Measurements from ENCODE around the gene DPY19L1.
"Not testable (repeated sequence)": the region's sequence is repeated elsewhere in the genome, so short reads cannot be mapped to it uniquely, and the experiment has no call there.

Gene DPY19L1

DNA sequence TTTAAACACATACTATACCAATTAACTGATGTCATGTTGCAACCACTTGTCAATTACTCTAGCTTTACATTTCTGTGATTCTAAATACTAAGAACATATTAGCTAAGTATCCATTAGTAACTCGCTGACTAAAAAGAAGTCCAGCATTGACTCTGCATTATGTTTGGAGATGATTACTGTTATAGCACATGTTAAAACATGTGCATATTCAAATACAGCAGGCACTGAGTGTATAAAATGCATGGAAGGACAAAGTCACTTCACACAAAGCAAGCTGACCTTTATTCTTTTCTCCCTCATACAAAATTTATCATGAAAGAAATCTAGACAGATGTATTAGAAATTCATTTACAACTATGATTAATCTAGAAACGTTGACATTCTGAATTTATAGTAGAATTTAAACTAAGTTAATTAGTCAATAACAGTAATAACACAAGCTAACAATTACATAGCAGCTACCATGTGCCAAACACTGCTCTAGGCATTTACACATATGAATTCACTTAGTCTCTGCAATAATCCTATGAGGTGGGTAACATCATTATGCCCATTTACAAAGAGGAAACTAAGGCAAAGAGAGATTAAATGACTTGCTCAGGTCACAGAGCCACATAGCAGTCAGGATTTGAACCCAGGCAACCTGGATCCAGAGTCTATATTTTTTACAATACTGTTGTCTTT lies 48.7 kb downstream of the DPY19L1 start:
- not testable (repeated sequence) for DNase-seq (ENCODE audit: low spot score)

DNA sequence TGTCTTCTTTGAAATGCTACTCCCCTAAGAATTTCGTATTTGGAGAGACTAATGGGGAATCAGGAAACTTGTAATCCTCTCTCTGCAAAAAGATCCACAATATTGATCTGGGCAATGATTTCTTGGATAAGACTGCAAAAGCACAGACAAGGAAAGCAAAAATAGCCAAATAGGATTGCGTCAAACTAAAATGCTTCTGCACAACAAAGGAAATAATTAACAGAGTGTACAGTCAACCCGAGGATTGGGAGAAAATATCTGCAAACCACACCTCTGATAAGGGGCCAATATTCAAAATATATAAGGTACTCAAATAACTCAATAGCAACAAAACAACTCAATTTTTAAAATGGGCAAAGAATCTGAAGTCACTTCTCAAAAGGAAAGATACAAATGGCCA lies 52.1 kb downstream of the DPY19L1 start:
- DNase-seq (ENCODE audit: low spot score) = not testable (repeated sequence)

DNA sequence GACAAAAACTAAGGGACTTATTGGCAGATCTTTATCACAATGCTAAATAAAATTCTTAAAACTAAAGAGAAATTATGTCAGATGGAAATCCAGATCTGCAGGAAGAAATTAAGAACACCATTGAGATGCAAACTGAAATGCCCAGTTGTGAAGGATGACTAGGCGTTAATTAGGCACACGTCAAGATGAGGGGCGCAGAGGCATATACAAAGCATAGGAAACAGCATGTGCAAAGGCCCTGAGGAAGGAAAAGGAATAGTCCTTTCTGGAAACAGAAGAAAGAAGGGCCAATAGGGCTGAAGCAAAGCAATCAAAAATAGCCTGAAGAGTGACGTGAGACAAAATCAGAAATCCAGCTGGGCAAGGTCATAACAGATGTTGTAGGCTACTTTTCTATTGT lies 53.1 kb downstream of the DPY19L1 start:
- DNase-seq (ENCODE audit: low spot score) = not testable (repeated sequence)

DNA sequence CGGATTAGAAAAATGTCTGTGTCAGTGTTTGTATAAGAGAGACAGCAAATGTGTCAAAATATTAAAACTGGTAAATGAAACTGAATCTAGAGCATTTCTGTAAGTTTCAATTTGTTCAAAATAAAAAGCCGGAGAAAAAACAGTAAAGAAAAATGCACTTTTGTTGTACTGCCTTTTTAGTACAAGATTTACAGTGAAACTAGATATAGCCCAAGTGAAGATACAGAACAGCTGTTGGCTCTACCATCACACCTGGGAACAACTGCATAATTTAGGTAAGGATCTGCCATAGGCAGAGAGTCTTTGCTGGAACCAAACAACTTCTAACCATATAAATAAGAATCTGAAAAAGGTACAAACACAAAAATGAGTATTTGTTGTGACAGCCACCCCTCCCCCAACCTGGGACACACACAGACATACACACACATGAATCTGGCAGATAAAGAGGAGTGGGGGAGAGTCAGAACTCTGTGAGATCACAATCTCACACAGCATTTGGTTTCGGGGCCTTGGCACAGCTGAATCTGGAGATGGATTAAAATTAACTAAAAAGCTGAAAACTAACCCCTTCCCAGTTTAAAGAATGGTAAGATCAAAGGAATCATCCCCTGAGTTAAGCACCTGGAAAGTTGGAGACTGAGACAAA lies 54.8 kb downstream of the DPY19L1 start:
- no peak for DNase-seq (ENCODE audit: low spot score)

DNA sequence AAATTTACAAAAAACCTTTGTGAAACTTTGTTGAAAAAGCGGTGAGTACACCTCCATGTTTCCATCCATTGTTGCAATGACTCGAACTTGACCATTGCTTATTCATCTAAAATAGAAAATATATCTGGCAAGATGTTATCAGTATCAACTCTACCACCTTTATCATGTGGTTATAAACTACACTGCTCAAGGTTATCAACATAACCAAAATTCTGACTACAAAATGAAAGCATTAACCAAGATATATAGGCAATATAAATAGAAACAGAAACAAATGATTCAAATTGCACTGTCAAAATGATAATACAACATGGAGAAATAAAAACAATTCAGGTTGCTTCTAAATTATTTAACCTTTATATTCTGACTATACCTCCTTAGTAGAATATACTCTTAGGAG lies 58.2 kb downstream of the DPY19L1 start:
- not testable (repeated sequence) for DNase-seq (ENCODE audit: low spot score)

DNA sequence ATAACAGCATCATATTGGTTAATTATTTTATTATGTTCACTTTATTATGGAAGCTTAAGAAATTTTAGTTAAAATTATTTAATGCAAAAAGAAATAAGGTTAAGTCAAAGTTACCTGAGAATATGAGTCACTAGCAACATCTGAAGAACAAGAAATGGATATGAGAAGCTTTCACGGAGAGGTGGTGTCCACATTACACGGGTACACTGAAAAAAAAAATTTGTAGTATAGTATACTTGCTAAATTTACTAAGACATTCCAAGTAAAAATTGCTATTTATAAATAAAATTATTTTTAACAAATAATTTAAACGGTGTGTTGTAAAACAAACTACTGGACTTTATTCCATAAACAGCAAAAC lies 63.9 kb downstream of the DPY19L1 start:
- no peak for DNase-seq (ENCODE audit: low spot score)

DNA sequence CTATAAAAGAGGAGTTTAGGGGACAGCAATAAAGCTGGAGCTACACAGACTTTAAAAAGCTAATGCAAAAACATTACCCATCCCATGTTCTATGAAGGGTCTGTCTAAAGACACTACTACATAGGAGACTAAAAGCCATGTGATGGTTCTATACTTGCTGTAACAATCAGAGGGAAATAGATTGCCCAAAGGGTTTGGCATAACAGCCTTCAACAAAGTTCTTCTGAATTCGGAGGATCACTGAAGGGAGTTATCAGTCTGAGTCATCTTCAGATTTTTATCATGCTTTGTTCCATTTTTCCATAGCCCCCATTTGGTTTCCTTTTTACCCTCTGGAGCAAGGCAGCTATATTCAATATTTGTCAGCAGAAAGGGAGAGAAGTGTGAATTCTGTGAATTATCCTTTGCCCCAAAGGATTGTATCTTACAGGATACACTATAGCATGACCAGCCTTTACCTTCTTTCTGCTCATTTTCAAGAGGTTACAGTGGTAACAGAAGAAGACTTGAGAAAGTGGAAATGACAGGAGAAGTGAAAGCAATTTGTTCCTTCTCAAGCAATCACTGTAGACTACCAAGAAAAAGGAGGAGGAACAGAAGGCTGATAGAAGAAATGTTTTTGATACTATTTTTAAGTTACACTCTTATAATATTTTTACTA lies 64.4 kb downstream of the DPY19L1 start:
- DNase-seq (ENCODE audit: low spot score) = not testable (repeated sequence)

DNA sequence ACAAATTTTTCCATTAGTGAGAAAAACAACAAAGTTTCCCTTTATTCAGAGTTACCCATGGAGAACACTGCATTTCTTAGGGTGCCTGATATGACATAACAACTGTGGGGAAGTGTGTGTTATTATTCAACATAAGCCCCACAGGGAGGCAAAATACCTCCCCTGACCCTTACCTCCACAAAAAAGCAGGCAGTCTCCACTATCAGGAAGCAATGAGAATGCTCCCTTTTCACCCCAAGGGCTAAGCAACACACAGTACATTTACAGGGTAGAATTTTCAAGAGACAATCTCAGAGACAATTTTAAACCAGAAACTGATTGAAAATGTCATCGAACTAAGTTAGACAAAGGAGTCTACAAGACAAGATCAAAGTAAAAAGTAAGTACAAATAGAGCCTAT lies 69.5 kb downstream of the DPY19L1 start:
- DNase-seq (ENCODE audit: low spot score) = not testable (repeated sequence)

DNA sequence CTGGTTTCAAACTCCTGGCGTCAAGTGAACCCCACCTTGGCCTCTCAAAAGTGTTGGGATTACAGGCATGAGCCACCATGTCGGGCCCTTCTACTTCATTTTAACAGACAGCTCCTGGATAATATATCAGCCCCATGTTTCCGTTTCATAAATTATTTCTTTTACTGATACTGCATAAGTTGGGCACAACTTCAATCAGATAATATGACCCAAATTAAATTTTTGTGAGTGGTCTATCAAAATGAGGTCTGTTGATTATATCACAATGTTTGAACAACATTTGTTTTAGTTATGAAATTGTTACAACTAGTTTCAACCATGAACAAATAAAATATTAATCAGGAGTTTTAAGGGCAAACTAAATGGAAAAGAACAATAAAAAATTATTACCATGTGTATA lies 70.8 kb downstream of the DPY19L1 start:
- not testable (repeated sequence) for DNase-seq (ENCODE audit: low spot score)

DNA sequence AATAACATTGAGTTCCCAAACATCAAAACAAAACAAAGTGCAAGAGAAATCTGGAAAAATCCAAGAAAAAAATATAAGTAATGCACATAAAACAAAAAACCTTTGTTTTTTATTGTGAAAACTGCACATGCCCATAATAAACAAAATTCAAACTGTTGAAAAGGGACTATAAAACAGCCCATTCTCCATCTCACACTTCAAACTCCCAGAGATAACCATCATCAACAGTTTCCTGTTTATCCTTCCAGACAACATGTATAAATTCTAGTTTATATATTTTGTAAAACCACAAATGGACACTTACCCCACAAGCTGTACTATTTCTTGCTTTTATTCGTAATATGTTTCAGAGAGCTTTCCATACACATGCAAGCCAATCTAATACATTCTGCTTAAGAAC lies 79.3 kb downstream of the DPY19L1 start:
- DNase-seq (ENCODE audit: low spot score) = no peak

DNA sequence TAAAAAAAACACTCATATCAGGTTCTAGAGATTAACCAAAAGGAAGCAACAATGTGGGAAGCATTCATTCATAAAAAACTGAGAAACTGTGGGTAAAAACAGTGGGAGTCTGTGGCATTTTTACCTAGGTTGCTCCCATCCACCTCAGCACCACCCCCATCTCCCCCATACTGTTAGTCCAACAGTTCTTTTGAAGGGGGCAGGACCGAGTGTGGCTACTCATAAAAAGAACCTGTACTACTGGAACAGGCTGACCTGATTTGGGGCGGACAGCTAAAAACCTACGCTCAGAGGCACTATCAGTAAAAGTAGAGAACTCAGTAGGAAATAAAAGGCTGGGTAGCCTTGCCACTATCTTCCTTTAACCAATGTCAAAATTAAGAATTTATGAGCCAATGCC lies 84.5 kb downstream of the DPY19L1 start:
- no peak for DNase-seq (ENCODE audit: low spot score)

DNA sequence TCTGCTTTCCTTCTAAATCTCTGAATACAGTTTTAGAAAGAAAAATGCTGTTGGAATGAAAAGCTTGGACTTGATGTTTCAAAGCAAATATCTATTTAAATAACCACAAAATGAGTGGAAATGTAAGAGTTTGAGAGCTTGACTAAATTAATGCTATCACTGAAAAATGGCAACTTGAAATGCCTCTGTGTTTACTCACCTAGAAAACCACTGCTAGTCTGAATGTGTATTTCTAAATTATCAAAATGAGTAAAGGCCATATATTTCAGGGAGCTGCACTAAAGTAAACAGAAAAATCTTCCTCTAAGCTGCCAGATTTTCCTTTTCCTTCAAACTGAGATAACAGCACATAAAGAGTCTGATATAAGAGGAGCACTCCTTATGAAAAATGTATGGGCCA lies 87.9 kb downstream of the DPY19L1 start:
- no peak for DNase-seq (ENCODE audit: low spot score)

DNA sequence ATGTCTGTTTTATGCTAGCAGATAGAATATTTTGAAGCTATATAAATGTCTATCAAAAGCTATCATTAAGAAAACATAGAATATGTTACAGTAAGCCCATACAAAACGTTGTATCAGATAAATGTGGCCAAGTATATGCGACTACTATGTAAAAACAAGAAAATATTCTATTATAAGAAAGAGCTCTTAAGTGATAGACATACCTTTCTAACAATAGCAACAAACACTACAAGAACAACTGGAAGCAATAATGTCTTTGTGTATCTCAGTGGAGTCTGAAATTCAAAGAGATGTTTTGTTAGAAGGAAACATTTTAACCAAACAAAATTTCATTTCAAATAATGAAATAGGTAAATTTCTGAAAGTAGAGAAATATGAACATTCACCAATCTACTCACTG lies 89.9 kb downstream of the DPY19L1 start:
- not testable (repeated sequence) for DNase-seq (ENCODE audit: low spot score)

DNA sequence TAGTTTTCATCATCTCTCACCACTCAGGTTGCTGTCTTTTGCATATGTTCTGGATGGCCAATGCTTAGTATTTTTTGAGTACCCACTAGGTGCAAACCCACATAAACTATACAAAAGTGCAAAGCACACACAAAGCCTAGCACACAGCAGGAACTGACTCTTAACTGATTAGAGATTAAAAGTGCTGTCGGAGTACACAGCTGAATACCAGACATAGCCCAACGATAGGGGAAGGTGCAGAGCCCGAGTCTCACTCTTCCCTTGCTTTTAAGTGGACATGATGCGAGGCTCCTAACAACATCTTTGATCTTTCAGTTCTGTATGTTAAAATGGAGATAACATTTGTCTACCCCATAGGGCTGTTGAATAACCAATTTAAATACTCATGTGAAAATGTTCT lies 90.8 kb downstream of the DPY19L1 start:
- no peak for DNase-seq (ENCODE audit: low spot score)

DNA sequence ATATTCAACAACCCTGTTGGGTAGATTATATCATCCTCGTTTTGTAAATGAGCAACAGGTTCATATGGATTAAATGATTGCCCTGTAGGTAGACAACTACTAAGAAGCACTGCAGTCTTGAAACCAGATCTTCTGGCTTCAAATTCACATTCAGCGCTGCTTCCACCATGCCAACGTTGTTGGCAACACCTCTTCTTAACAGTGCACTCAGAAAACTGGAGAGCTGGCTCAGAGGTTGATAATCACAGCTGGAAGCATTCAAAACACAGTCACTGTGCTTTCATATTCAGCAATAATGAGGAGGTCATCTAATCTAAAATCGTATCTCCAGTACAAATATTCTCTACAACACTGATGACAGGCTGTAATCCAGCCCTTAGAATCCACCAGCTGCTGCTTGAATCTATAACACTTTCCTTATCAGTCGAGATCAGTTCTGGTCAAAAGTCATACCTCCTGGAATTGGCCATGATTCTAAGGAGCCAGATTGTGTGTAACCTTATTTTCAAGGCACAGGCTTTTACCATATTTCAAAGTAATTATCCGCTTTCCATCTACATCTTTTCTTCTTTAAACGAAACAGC lies 91.3 kb downstream of the DPY19L1 start:
- not testable (repeated sequence) for DNase-seq (ENCODE audit: low spot score)

DNA sequence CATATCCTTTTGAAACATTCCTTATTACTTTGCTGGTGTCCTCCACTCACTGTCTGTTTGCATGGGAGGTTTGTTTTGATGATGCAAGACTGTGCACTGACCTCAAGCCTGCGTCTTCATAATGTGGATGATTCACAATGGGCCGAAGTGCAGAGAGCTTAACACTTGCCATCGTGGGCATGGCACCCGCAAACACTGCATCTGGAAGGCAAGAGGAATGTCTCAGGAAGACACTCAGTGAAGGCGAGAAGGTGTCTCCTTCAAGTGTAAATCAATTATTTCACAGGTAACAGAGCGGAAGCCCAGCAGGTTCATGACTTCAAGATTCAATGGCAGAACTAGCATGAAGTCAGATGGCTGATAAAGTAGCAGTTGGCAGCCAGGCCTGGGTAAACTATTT lies 98.1 kb downstream of the DPY19L1 start:
- no peak for DNase-seq (ENCODE audit: low spot score)

DNA sequence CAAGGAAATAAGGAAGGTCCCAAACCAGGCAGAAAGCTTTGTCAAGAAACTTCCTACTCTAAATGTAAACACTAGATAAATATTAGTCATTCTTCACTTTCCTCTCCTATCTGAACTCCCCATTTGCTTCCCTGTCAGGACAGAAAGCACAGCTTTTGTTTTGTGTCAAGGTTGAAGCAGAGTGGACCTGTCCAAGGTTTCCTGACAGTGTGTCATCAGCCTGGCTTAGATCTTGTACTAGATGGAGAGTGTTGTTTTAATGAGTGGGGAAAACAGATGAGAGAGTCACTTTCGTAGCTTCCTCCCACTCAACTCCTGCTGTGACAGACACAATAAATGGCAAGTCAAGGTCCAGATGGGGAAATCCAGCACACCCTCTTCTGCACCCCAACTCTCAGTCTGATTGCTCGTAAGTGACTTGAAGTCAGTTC lies 101.5 kb downstream of the DPY19L1 start:
- DNase-seq (ENCODE audit: low spot score) = not testable (repeated sequence)

DNA sequence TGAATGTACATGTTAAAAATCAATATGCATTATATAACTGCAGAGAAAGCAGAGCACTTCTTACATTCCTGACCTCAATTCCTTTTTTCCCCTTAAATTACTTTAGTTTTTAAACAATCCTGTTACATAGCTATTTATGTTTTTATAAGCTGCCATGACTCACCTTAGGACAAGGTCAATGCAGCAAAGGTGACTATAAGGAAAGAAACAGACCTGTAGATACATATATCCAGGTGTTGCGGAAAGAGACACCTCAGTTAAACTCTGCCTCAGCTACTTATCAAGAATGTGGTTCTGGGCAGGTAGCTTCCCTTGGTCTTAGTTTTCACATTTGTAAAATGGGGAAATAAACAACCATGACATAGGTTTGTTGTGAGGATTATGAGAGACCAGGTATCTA lies 105.5 kb downstream of the DPY19L1 start:
- DNase-seq (ENCODE audit: low spot score) = no peak

DNA sequence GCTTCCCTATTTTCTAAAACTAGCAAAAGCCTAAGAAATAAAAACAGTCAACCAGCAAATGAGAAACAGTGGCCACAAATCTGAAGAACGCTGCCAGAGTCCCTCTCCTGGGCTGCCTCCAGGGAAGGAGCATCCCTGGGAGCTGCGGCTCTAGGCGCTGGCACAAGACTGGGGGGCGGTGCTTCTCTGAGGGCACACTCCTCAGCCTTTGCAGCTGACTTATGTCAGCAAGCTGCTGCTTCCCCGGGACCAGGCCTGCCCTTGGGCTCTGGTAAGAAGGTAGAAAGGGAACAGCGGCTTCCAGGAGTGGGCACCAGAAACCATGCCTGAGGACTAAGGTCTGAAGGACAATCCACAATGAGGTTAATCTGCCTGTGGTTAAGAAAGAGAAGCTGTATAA lies 107.5 kb downstream of the DPY19L1 start:
- DNase-seq (ENCODE audit: low spot score) = not testable (repeated sequence)

DNA sequence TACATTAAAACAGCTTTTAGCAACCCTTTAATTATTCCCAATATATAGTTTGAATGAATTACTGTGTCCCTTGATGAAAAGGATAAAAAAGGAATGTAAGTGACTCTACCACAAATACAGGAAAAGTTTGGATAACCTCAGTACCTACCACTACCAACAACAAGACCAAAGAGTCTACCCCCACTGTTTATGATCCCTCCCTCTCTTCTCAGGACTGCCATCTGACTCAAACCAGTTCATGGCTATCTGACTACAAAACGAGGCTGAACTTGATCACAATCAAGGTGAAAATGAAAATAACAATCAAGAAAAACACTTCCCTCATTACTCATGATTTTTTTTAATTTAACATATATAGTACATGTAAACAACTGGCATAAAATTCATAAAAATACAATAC lies 108.7 kb downstream of the DPY19L1 start:
- DNase-seq (ENCODE audit: low spot score) = no peak

DNA sequence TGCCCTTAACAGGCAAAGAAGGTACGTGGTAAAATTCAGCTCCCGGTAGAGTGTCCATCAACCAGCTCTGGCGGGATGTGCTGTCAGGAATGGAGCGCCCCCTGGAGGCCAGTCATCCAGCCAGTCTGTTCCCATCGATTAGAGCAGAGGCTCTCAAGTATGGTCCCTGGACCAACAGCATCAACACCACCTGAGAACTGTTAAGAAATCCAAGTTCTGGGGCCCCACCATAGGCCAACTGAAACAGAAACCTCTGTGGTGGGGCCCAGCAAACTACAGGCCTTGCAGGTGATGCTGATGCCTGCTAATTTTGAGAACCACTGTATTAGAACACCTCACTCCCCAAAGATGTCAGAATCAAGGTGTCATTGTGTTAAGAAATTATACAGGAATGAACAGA lies 109.2 kb downstream of the DPY19L1 start:
- DNase-seq (ENCODE audit: low spot score) = peak; percentile 13

DNA sequence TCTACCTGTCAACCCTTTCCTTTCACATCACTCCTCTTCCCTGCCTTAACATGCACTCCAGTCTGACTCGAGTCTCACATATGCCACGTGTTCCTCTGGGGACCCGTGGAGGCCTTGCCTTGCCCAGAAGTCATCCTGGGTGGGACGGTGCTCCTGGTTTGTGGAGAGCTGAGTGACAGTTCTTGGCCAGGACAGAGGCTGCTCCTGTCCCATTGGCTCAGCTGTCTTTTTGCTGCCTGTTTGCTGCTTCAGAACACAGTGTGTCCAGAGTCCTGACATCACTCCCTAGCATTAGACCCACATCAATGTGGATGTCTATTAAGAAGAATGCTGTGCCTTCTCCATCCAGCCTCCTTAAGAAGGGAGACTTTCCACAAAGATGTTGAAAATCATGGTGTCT lies 116.8 kb downstream of the DPY19L1 start:
- not testable (repeated sequence) for DNase-seq (ENCODE audit: low spot score)

DNA sequence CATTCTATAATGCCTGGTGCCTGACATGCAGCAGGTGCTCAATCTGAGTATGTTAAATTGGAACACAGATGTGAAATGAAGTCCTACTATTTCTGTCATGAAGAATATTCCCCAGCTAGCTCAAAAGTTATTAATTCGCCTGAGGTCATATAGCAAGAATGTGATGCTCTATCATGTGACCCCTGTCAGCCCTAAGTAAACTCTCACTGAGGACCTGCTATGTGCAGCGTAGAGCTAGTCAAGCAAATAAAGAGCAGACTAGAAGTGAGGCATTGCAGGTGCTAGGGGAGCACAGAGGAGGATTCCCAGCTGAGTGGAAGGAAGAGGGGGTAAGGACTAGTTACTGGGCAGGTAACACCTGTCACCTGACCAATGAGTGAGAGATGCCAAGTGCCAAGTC lies 118.2 kb downstream of the DPY19L1 start:
- not testable (repeated sequence) for DNase-seq (ENCODE audit: low spot score)
